H1 (cell line): ENCODE measurements around the gene GNB5. TPM values are rescaled to one million over a fixed set of nuclear protein-coding genes. Genes with fewer than 3 reads are reported as not detected.

Source experiments
- CTCF ChIA-PET: fragments of 300-600 bp; sonication (Branson Sonifier 250); formaldehyde crosslinking; loops from one replicate; lab custom pipeline; 2021; ENCODE audit not compliant: partially characterized antibody; lab: Charles Lee
- POLR2A ChIA-PET: fragments of 300-600 bp; sonication (Branson Sonifier 250); formaldehyde crosslinking; loops from one replicate; lab custom pipeline; 2021; ENCODE audit warnings: inconsistent platforms; ENCODE audit not compliant: partially characterized antibody; lab: Charles Lee
- DNase-seq, 2 experiments: peaks; one replicate each; pipeline versions ENCODE4 v3.0.0 to v3.0.0-alpha.2; 2010 to 2022; ENCODE audit warnings: low spot score in 2 of 2, low read depth in 1 of 2, mixed read lengths in 1 of 2
- FAIRE-seq: peaks from 2 replicates; lab custom pipeline; 2011; peaks lifted over from hg19 to GRCh38; lab: Jason Lieb, UNC
- H2AFZ ChIP-seq: 2 replicates; pipeline ENCODE4 v1.8.1; 2012; ENCODE audit warnings: low read length, inconsistent platforms
- H2AK5ac ChIP-seq: 2 replicates; pipeline ENCODE4 v1.6.1; 2013; ENCODE audit warnings: low read depth, low read length
- H2BK120ac ChIP-seq: replicated peaks from 2 replicates; pipeline ENCODE3; 2013; ENCODE audit warnings: low read depth, low read length, inconsistent platforms
- H2BK12ac ChIP-seq: 2 replicates; pipeline ENCODE4 v1.6.1; 2013; ENCODE audit warnings: low read depth, low read length
- H2BK15ac ChIP-seq: 2 replicates; pipeline ENCODE4 v1.6.1; 2013; ENCODE audit warnings: low read length
- H2BK20ac ChIP-seq: 2 replicates; pipeline ENCODE4 v1.6.1; 2013; ENCODE audit warnings: low read length
- H2BK5ac ChIP-seq: 2 replicates; pipeline ENCODE4 v1.6.1; 2013; ENCODE audit warnings: low read depth, low read length
- H3K14ac ChIP-seq: 2 replicates; pipeline ENCODE4 v1.6.1; 2013; ENCODE audit warnings: inconsistent platforms; ENCODE audit not compliant: insufficient read length
- H3K18ac ChIP-seq: 2 replicates; pipeline ENCODE4 v1.6.1; 2013; ENCODE audit warnings: low read length; ENCODE audit errors: extremely low read depth
- H3K23ac ChIP-seq: 2 replicates; pipeline ENCODE4 v1.6.1; 2013; ENCODE audit warnings: inconsistent platforms; ENCODE audit not compliant: insufficient read length
- H3K23me2 ChIP-seq: 2 replicates; pipeline ENCODE4 v1.6.1; 2013; ENCODE audit warnings: low read depth, low read length
- H3K27ac ChIP-seq: 2 replicates; pipeline ENCODE4 v1.6.1; 2011; ENCODE audit warnings: low read depth, low read length, inconsistent platforms
- H3K27me3 ChIP-seq, 4 experiments: replicated peaks in 1 of 4; 1 replicate in 1 of 4; 2 replicates in 3 of 4; pipeline versions ENCODE4 v1.6.1 to v1.8.1; 2011 to 2013; ENCODE audit warnings: low read length in 3 of 4, mild to moderate bottlenecking in 3 of 4, inconsistent platforms in 2 of 4, mixed read lengths in 2 of 4, moderate library complexity in 1 of 4; ENCODE audit not compliant: control insufficient read depth in 3 of 4, insufficient read depth in 3 of 4; ENCODE audit errors: extremely low read depth in 1 of 4
- H3K36me3 ChIP-seq, 4 experiments: 2 replicates each; pipeline versions ENCODE4 v1.6.1 to v1.8.1; 2011 to 2013; ENCODE audit warnings: mild to moderate bottlenecking in 4 of 4, low read length in 3 of 4, moderate library complexity in 2 of 4, control low read depth in 1 of 4, inconsistent platforms in 1 of 4; ENCODE audit not compliant: insufficient read depth in 4 of 4, control insufficient read depth in 2 of 4
- H3K4ac ChIP-seq: replicated peaks from 2 replicates; pipeline ENCODE3; 2013; ENCODE audit warnings: low read length, low read depth, mixed read lengths, inconsistent platforms; ENCODE audit not compliant: insufficient read length
- H3K4me1 ChIP-seq, 4 experiments: replicated peaks in 1 of 4; 1 replicate in 1 of 4; 2 replicates in 3 of 4; pipeline versions ENCODE4 v1.6.1 to v1.8.1; 2011 to 2013; ENCODE audit warnings: low read length in 3 of 4, inconsistent platforms in 2 of 4, mixed read lengths in 1 of 4; ENCODE audit not compliant: insufficient read depth in 4 of 4, control insufficient read depth in 3 of 4
- H3K4me2 ChIP-seq, 2 experiments: 2 replicates each; pipeline versions ENCODE4 v1.6.1 to v1.8.1; 2011 to 2013; ENCODE audit warnings: low read depth in 2 of 2, low read length in 2 of 2, control low read depth in 1 of 2, inconsistent platforms in 1 of 2, mild to moderate bottlenecking in 1 of 2; ENCODE audit not compliant: insufficient read depth in 1 of 2
- H3K4me3 ChIP-seq, 4 experiments: fragments of 200-600, 300-600 bp in 1 of 4; sonication (generic), shearing (Covaris generic), sonication (Bioruptor Twin) in 1 of 4; 2 replicates each; pipeline versions ENCODE4 v1.5.1 to v1.8.1; 2011 to 2016; ENCODE audit warnings: low read length in 4 of 4, low read depth in 3 of 4, control low read depth in 2 of 4, inconsistent platforms in 2 of 4, mild to moderate bottlenecking in 2 of 4, mixed read lengths in 1 of 4, moderate library complexity in 1 of 4; ENCODE audit not compliant: insufficient read depth in 2 of 4; ENCODE audit errors: extremely low read depth in 1 of 4
- H3K56ac ChIP-seq: replicated peaks from 2 replicates; pipeline ENCODE3; 2013; ENCODE audit warnings: low read depth, mild to moderate bottlenecking, mixed read lengths, low read length, inconsistent platforms; ENCODE audit not compliant: insufficient read length
- H3K79me1 ChIP-seq: 2 replicates; pipeline ENCODE4 v1.6.1; 2013; ENCODE audit warnings: low read depth, low read length, control low read depth
- H3K79me2 ChIP-seq, 2 experiments: 2 replicates each; pipeline versions ENCODE4 v1.6.1 to v1.8.1; 2012 to 2013; ENCODE audit warnings: low read length in 2 of 2, mild to moderate bottlenecking in 2 of 2, inconsistent platforms in 1 of 2; ENCODE audit not compliant: insufficient read depth in 2 of 2, control insufficient read depth in 1 of 2
- H3K9ac ChIP-seq, 4 experiments: replicated peaks in 1 of 4; 1 replicate in 1 of 4; 2 replicates in 3 of 4; pipeline versions ENCODE4 v1.6.1 to v1.8.1; 2011 to 2013; ENCODE audit warnings: low read depth in 3 of 4, low read length in 3 of 4, control low read depth in 2 of 4, mild to moderate bottlenecking in 2 of 4, moderate library complexity in 2 of 4, inconsistent platforms in 1 of 4; ENCODE audit errors: extremely low read depth in 1 of 4
- H3K9me3 ChIP-seq, 2 experiments: 2 replicates each; pipeline versions ENCODE4 v1.6.1 to v1.8.1; 2012 to 2013; ENCODE audit warnings: mild to moderate bottlenecking in 2 of 2, moderate library complexity in 2 of 2, control low read depth in 1 of 2, inconsistent platforms in 1 of 2, low read depth in 1 of 2, low read length in 1 of 2, mixed read lengths in 1 of 2; ENCODE audit not compliant: insufficient read depth in 2 of 2
- H4K20me1 ChIP-seq, 2 experiments: replicated peaks in 1 of 2; 2 replicates each; pipeline versions ENCODE3 to v1.8.1; 2011 to 2013; ENCODE audit warnings: inconsistent platforms in 2 of 2, low read length in 2 of 2, mild to moderate bottlenecking in 1 of 2; ENCODE audit not compliant: insufficient read depth in 2 of 2, control insufficient read depth in 1 of 2
- H4K5ac ChIP-seq: 2 replicates; pipeline ENCODE4 v1.6.1; 2013; ENCODE audit warnings: low read length, low read depth, mixed read lengths, inconsistent platforms; ENCODE audit not compliant: insufficient read length
- H4K8ac ChIP-seq: 2 replicates; pipeline ENCODE4 v1.8.0; 2013; ENCODE audit warnings: mild to moderate bottlenecking, moderate library complexity, low read length, inconsistent platforms; ENCODE audit not compliant: insufficient read depth; ENCODE audit errors: extremely low read depth
- H4K91ac ChIP-seq: replicated peaks from 2 replicates; pipeline ENCODE3; 2013; ENCODE audit warnings: low read length, mixed read lengths, inconsistent platforms; ENCODE audit not compliant: insufficient read length
- EGR1 ChIP-seq: IDR thresholded peaks from 2 replicates; pipeline ENCODE4 v1.6.1; 2011; ENCODE audit warnings: low read depth, low read length, borderline replicate concordance
- EZH2 ChIP-seq: fragments of 200-600 bp; sonication (generic); IDR thresholded peaks from 2 replicates; pipeline ENCODE4 v1.7.1; 2012; ENCODE audit warnings: low read depth, mild to moderate bottlenecking, moderate library complexity, low read length, inconsistent platforms; ENCODE audit not compliant: severe bottlenecking
- FOSL1 ChIP-seq: IDR thresholded peaks from 2 replicates; pipeline ENCODE4 v1.6.1; 2011; ENCODE audit warnings: mild to moderate bottlenecking, low read depth, low read length, moderate library complexity; ENCODE audit not compliant: insufficient read depth
- GABPA ChIP-seq: IDR thresholded peaks from 2 replicates; pipeline ENCODE4 v1.6.1; 2011; ENCODE audit warnings: mild to moderate bottlenecking, low read length, moderate library complexity, borderline replicate concordance; ENCODE audit not compliant: insufficient read depth
- HDAC6 ChIP-seq: IDR thresholded peaks from one replicate; pipeline ENCODE4 v1.7.1; 2012; ENCODE audit warnings: low read depth, mild to moderate bottlenecking, inconsistent platforms, low read length, moderate library complexity
- JUN ChIP-seq: IDR thresholded peaks from 2 replicates; pipeline ENCODE4 v1.6.1; 2011; ENCODE audit warnings: low read depth, mild to moderate bottlenecking, improper control_type of control experiment, low read length
- MAFK ChIP-seq: IDR thresholded peaks from 2 replicates; pipeline ENCODE4 v1.6.1; 2012; ENCODE audit warnings: low read depth, mild to moderate bottlenecking, improper control_type of control experiment, low read length
- POLR2A ChIP-seq, 2 experiments: IDR thresholded peaks; 1 replicate in 1 of 2; 2 replicates in 1 of 2; pipeline ENCODE4 v1.6.1; 2011; ENCODE audit warnings: low read depth in 2 of 2, low read length in 2 of 2, mild to moderate bottlenecking in 2 of 2; ENCODE audit errors: control extremely low read depth in 1 of 2
- RNF2 ChIP-seq: fragments of 200-900, 300-1000 bp; sonication (generic); IDR thresholded peaks from 2 replicates; pipeline ENCODE4 v1.7.1; 2016; ENCODE audit warnings: borderline replicate concordance, low read depth, mild to moderate bottlenecking, antibody characterized with exemption, low read length; ENCODE audit not compliant: poor library complexity, severe bottlenecking; ENCODE audit errors: missing control alignments
- SP2 ChIP-seq: IDR thresholded peaks from 2 replicates; pipeline ENCODE4 v1.6.1; 2012; ENCODE audit warnings: mild to moderate bottlenecking, low read length, inconsistent platforms
- TEAD4 ChIP-seq: IDR thresholded peaks from 2 replicates; pipeline ENCODE4 v1.6.1; 2012; ENCODE audit warnings: low read depth, low read length, inconsistent platforms, mixed read lengths
- YY1 ChIP-seq: IDR thresholded peaks from 2 replicates; pipeline ENCODE4 v1.6.1; 2011; ENCODE audit warnings: low read depth, mild to moderate bottlenecking, low read length
- ZNF274 ChIP-seq: IDR thresholded peaks from 2 replicates; pipeline ENCODE4 v1.7.0; 2012; ENCODE audit warnings: low read length, borderline replicate concordance; ENCODE audit errors: extremely low read depth
- WGBS, 2 experiments: shearing (Covaris generic) in 1 of 2; methylation state at CpG; one replicate each; pipeline versions ENCODE4 v1.1.6 to v1.1.7; 2013 to 2015; ENCODE audit warnings: low lambda C conversion rate in 2 of 2, mixed read lengths in 2 of 2, inconsistent platforms in 1 of 2, low coverage in 1 of 2, missing lambda C conversion rate in 1 of 2; ENCODE audit not compliant: insufficient replicate concordance in 2 of 2, insufficient coverage in 1 of 2, insufficient read length in 1 of 2; ENCODE audit errors: extremely low coverage in 1 of 2, missing lambda C conversion rate in 1 of 2; 5-methylcytosine and 5-hydroxymethylcytosine counted together
- polyA plus RNA-seq, 7 experiments: library from polyadenylated mRNA; depleted of rRNA in 3 of 7; stranded (reverse) in 5 of 7; unstranded in 2 of 7; fragments of >200 nt in 5 of 7; fragments of 200-250 nt in 2 of 7; gene quantifications; 1 replicate in 5 of 7; 2 replicates in 1 of 7; 4 replicates in 1 of 7; pipeline versions ENCODE4 v1.2.1 to v1.2.3, GENCODE V29; 2011 to 2013; ENCODE audit warnings: missing spikeins in 2 of 7, mixed read lengths in 2 of 7
- total RNA-seq: library from RNA; stranded (reverse); fragmentation: NEBNext Ultra II Directional; extraction: Animal tissue kit (Norgen Biotek cat#: 25700); gene quantifications from 2 replicates; pipeline ENCODE4 v1.2.1, GENCODE V29; 2021

Gene GNB5
- total and polyA plus RNA-seq, 2 of the 8 experiments (the other 6 are each of a cell fraction or from before 2014, with no cell fraction given), result 21.7 to 42.5 TPM

- Histone ChIP-seq H2AK5ac (no peak overlapping the region), H2BK12ac (no peak overlapping the region), H3K79me2 (no peaks in the 10 kb centered on the region), H3K56ac (no peak overlapping the region), H3K79me1 (no peaks in the 10 kb centered on the region), H4K8ac (no peak overlapping the region), H3K4me1 (peaks cover 0 to 4% (median 1%) of the 10 kb centered on the region in 4 experiments; a peak in 3 of 7 replicates), H3K4ac (no peak overlapping the region), H2BK5ac (no peak overlapping the region), H2AFZ (no peak overlapping the region), H3K9me3 (no peaks in the 10 kb centered on the region), H3K4me2 (no peak overlapping the region), H3K4me3 (no peak overlapping the region), H2BK15ac (no peak overlapping the region), H3K36me3 (no peaks in the 10 kb centered on the region), H4K5ac (no peak overlapping the region), H3K27me3 (no peaks in the 10 kb centered on the region), H3K23ac (no peak overlapping the region), H3K18ac (no peak overlapping the region), H3K14ac (no peak overlapping the region), H2BK120ac (no peak overlapping the region), H4K91ac (no peak overlapping the region), H2BK20ac (no peak overlapping the region), H3K23me2 (no peaks in the 10 kb centered on the region), H3K9ac (no peak overlapping the region), H3K27ac (no peak overlapping the region), H4K20me1 (no peaks in the 10 kb centered on the region)
- CTCF ChIA-PET, result interaction anchor here (0.5 to 4.9 kb wide), 15 partner anchors 10 to 484 kb away, joined by 3 to 55 read pairs (median 3); no protein-coding TSS in a partner anchor
- FAIRE-seq (no peak), DNase-seq (no peak)
- POLR2A ChIA-PET, result no interaction called here
- 91% methylated on average over 9 of the region's 9 CpGs; no CpG with 5 or more reads in 1 of the 2 experiments for WGBS, 2 experiments
- TF ChIP-seq FOSL1 (no peak), JUN (no peak), POLR2A (IDR thresholded peaks at IDR 0.05; ENCODE audit: control extremely low read depth in 1 of 2, low read depth in 2 of 2, low read length in 2 of 2) (no peak), EZH2 (no peak), RNF2 (no peak), YY1 (no peak), GABPA (no peak), SP2 (no peak), MAFK (no peak), TEAD4 (no peak), ZNF274 (no peak), HDAC6 (no peak), EGR1 (no peak)
Measured at GRCh38 chr15:52080706-52081392, 110.3 kb downstream of the GNB5 start.
